HepG2 (cell line): ENCODE measurements around the gene MFAP1. TPM values are rescaled to one million over a fixed set of nuclear protein-coding genes. Genes with fewer than 3 reads are reported as not detected.

Experiments
- ATAC-seq: fragments of 200-7000 bp; cut with Tn5 transposase; 3 replicates; pipeline ENCODE4 v1.9.1; 2020; ENCODE audit warnings: mild to moderate bottlenecking, moderate library complexity
- BruUV-seq: library from RNA; stranded (reverse); fragments of 400-500 nt; replicated peaks from 2 replicates; lab custom pipeline; 2021; lab: Mats Ljungman, UMichigan
- CTCF ChIA-PET: fragments of 300-600 bp; formaldehyde crosslinking; extraction: SDS; loops from one replicate; lab custom pipeline; 2021; ENCODE audit warnings: low total read pairs, inconsistent platforms, low intra/inter-chr PET ratio; lab: Yijun Ruan, JAX
- POLR2A ChIA-PET: fragments of 350-600 bp; sonication (Branson Sonifier 250); formaldehyde crosslinking; loops from one replicate; lab custom pipeline; 2020; ENCODE audit warnings: antibody characterized with exemption, inconsistent platforms; lab: Yijun Ruan, JAX
- DNase-seq: peaks from one replicate; pipeline ENCODE4 v3.0.0-alpha.2; 2015; ENCODE audit warnings: low spot score
- FAIRE-seq: peaks from 3 replicates; lab custom pipeline; 2011; peaks lifted over from hg19 to GRCh38; lab: Jason Lieb, UNC
- H2AFZ ChIP-seq: one replicate; pipeline ENCODE4 v1.6.1; 2011; ENCODE audit warnings: low read length, inconsistent platforms
- H3K27ac ChIP-seq: fragments of 300-600 bp; 3 replicates; pipeline ENCODE4 v1.8.0; 2011; ENCODE audit warnings: mixed run types, mild to moderate bottlenecking, mixed read lengths, low read length, inconsistent platforms; ENCODE audit not compliant: insufficient read depth; ENCODE audit errors: extremely low read length
- H3K27me3 ChIP-seq, 2 experiments: fragments of 200-600 bp in 1 of 2; 2 replicates in 1 of 2; 3 replicates in 1 of 2; pipeline versions ENCODE4 v1.6.0 to v1.8.0; 2011; ENCODE audit warnings: low read length in 2 of 2, mild to moderate bottlenecking in 2 of 2, moderate library complexity in 2 of 2, inconsistent platforms in 1 of 2; ENCODE audit not compliant: insufficient read depth in 2 of 2, control insufficient read depth in 1 of 2
- H3K36me3 ChIP-seq, 2 experiments: fragments of 200-600 bp in 1 of 2; replicated peaks in 1 of 2; 2 replicates in 1 of 2; 3 replicates in 1 of 2; pipeline versions ENCODE4 v1.5.1 to v1.8.0; 2011; ENCODE audit warnings: low read length in 2 of 2, inconsistent platforms in 1 of 2; ENCODE audit not compliant: insufficient read depth in 2 of 2, control insufficient read depth in 1 of 2
- H3K4me1 ChIP-seq: 2 replicates; pipeline ENCODE4 v1.5.1; 2012; ENCODE audit warnings: low read length, inconsistent platforms; ENCODE audit not compliant: insufficient read depth
- H3K4me2 ChIP-seq: 2 replicates; pipeline ENCODE4 v1.6.0; 2011; ENCODE audit warnings: low read depth, low read length, inconsistent platforms
- H3K4me3 ChIP-seq, 3 experiments: fragments of 200-600 bp in 1 of 3; sonication (generic), shearing (Covaris generic) in 1 of 3; replicated peaks in 1 of 3; 2 replicates each; pipeline ENCODE4 v1.5.1; 2011 to 2016; ENCODE audit warnings: low read length in 3 of 3, inconsistent platforms in 2 of 3, low read depth in 2 of 3, mild to moderate bottlenecking in 2 of 3, control low read depth in 1 of 3, mixed read lengths in 1 of 3; ENCODE audit not compliant: insufficient read depth in 1 of 3
- H3K79me2 ChIP-seq: one replicate; pipeline ENCODE4 v1.6.1; 2011; ENCODE audit warnings: low read length, inconsistent platforms; ENCODE audit not compliant: insufficient read depth
- H3K9ac ChIP-seq: 2 replicates; pipeline ENCODE4 v1.6.0; 2011; ENCODE audit warnings: mild to moderate bottlenecking, low read depth, low read length, inconsistent platforms; ENCODE audit not compliant: insufficient read depth
- H3K9me3 ChIP-seq: 2 replicates; pipeline ENCODE4 v1.5.1; 2012; ENCODE audit warnings: mild to moderate bottlenecking, low read length
- H4K20me1 ChIP-seq: 2 replicates; pipeline ENCODE4 v1.6.0; 2011; ENCODE audit warnings: inconsistent platforms, mild to moderate bottlenecking, low read length, moderate library complexity; ENCODE audit not compliant: insufficient read depth
- BCL3 ChIP-seq: sonication (generic); formaldehyde crosslinking; IDR thresholded peaks from 2 replicates; pipeline ENCODE4 v1.5.1; 2020; ENCODE audit warnings: mild to moderate bottlenecking, missing genetic modification reagents, moderate library complexity
- DR1 ChIP-seq: sonication (generic); formaldehyde crosslinking; IDR thresholded peaks from 2 replicates; pipeline ENCODE4 v1.8.0; 2021; ENCODE audit warnings: mild to moderate bottlenecking, missing genetic modification reagents, inconsistent platforms
- ELF4 ChIP-seq: sonication (generic); formaldehyde crosslinking; IDR thresholded peaks from 2 replicates; pipeline ENCODE4 v1.5.0; 2020; ENCODE audit warnings: missing genetic modification reagents, mild to moderate bottlenecking, moderate library complexity, borderline replicate concordance
- JUND ChIP-seq: sonication (generic); formaldehyde crosslinking; IDR thresholded peaks from 2 replicates; pipeline ENCODE4 v1.8.0; 2022; ENCODE audit warnings: mild to moderate bottlenecking, missing genetic modification reagents
- KLF11 ChIP-seq: IDR thresholded peaks from 2 replicates; pipeline ENCODE4 v1.6.1; 2016; ENCODE audit warnings: missing compliant biosample characterization
- KLF13 ChIP-seq: sonication (generic); formaldehyde crosslinking; IDR thresholded peaks from 2 replicates; pipeline ENCODE4 v1.4.0; 2020; ENCODE audit warnings: mild to moderate bottlenecking, missing genetic modification reagents
- KLF6 ChIP-seq: IDR thresholded peaks from 2 replicates; pipeline ENCODE4 v1.8.0; 2016; ENCODE audit warnings: missing biosample characterization, missing genetic modification reagents
- NONO ChIP-seq, 2 experiments: fragments of 450-650 bp in 1 of 2; sonication (generic) in 1 of 2; formaldehyde crosslinking in 1 of 2; IDR thresholded peaks in 1 of 2; conservative IDR thresholded peaks in 1 of 2; 2 replicates each; pipeline versions ENCODE4 v1.6.1 to v1.8.0; 2017 to 2022; ENCODE audit warnings: mild to moderate bottlenecking in 1 of 2, missing genetic modification reagents in 1 of 2, moderate library complexity in 1 of 2
- SMARCE1 ChIP-seq: fragments of 450-650 bp; IDR thresholded peaks from 2 replicates; pipeline ENCODE4 v1.6.1; 2017; ENCODE audit warnings: borderline replicate concordance
- SOX13 ChIP-seq, 3 experiments: fragments of 450-650 bp in 1 of 3; sonication (generic) in 1 of 3; formaldehyde crosslinking in 1 of 3; IDR thresholded peaks in 2 of 3; conservative IDR thresholded peaks in 1 of 3; 2 replicates each; pipeline versions ENCODE4 v1.5.0 to v1.6.1; 2016 to 2020; ENCODE audit warnings: antibody characterized with exemption in 1 of 3, mild to moderate bottlenecking in 1 of 3, missing compliant biosample characterization in 1 of 3, missing genetic modification reagents in 1 of 3, moderate library complexity in 1 of 3
- SP2 ChIP-seq: sonication (generic); formaldehyde crosslinking; IDR thresholded peaks from 2 replicates; pipeline ENCODE4 v1.5.1; 2020; ENCODE audit warnings: mild to moderate bottlenecking, missing genetic modification reagents
- ZBTB26 ChIP-seq: IDR thresholded peaks from 2 replicates; pipeline ENCODE4 v1.6.1; 2016; ENCODE audit warnings: missing compliant biosample characterization, missing genetic modification reagents, borderline replicate concordance
- ZFP91 ChIP-seq: sonication (generic); formaldehyde crosslinking; IDR thresholded peaks from 2 replicates; pipeline ENCODE4 v1.9.0; 2022; ENCODE audit warnings: missing genetic modification reagents, mild to moderate bottlenecking, borderline replicate concordance
- ZNF124 ChIP-seq: sonication (generic); formaldehyde crosslinking; IDR thresholded peaks from 2 replicates; pipeline ENCODE4 v1.4.0; 2020; ENCODE audit warnings: missing genetic modification reagents
- ZNF205 ChIP-seq: IDR thresholded peaks from 2 replicates; pipeline ENCODE4 v1.6.1; 2018; ENCODE audit warnings: missing biosample characterization, missing genetic modification reagents
- ZNF382 ChIP-seq: sonication (generic); formaldehyde crosslinking; IDR thresholded peaks from 2 replicates; pipeline ENCODE4 v1.5.0; 2020; ENCODE audit warnings: missing genetic modification reagents, mild to moderate bottlenecking, borderline replicate concordance
- ZNF431 ChIP-seq: sonication (generic); formaldehyde crosslinking; IDR thresholded peaks from 2 replicates; pipeline ENCODE4 v1.9.0; 2022; ENCODE audit warnings: missing genetic modification reagents, low read depth, mild to moderate bottlenecking, borderline replicate concordance
- ZNF747 ChIP-seq: sonication (generic); formaldehyde crosslinking; IDR thresholded peaks from 2 replicates; pipeline ENCODE4 v1.8.1; 2023; ENCODE audit warnings: missing genetic modification reagents, mild to moderate bottlenecking, borderline replicate concordance
- ZNF761 ChIP-seq: sonication (generic); formaldehyde crosslinking; conservative IDR thresholded peaks from 2 replicates; pipeline ENCODE4 v1.4.0; 2020; ENCODE audit warnings: mild to moderate bottlenecking, missing genetic modification reagents
- ZNF788 ChIP-seq: sonication (generic); formaldehyde crosslinking; IDR thresholded peaks from 2 replicates; pipeline ENCODE4 v1.5.0; 2020; ENCODE audit warnings: mild to moderate bottlenecking, missing genetic modification reagents, borderline replicate concordance
- WGBS: methylation state at CpG from one replicate; pipeline ENCODE4 v1.1.6; 2017; ENCODE audit warnings: low lambda C conversion rate; 5-methylcytosine and 5-hydroxymethylcytosine counted together
- in situ Hi-C: cut with HindIII; loops from 2 replicates; pipeline ENCODE4 v1.10.0; 2017; ENCODE audit warnings: low pct_unique_long_range_greater_than_20kb; ENCODE audit not compliant: extremely low pct_ligation_motif_present
- intact Hi-C: fragments of 100-400 bp; cut with micrococcal nuclease; formaldehyde crosslinking; loops from one replicate; pipeline ENCODE4 v1.10.0; 2022; ENCODE audit not compliant: unreplicated experiment
- polyA plus RNA-seq, 8 experiments: library from polyadenylated mRNA; depleted of rRNA in 3 of 8; stranded (reverse) in 7 of 8; unstranded in 1 of 8; fragments of >200 nt; fragmentation: Illumina TruSeq in 4 of 8; extraction: Trizol in 4 of 8; gene quantifications; 2 replicates each; pipeline versions ENCODE4 v1.2.1 to v1.2.3, GENCODE V29; 2011 to 2016; ENCODE audit warnings: low read depth in 4 of 8, missing spikeins in 1 of 8, mixed read lengths in 1 of 8; ENCODE audit not compliant: insufficient read depth in 1 of 8
- total RNA-seq, 5 experiments: library from RNA; depleted of rRNA; stranded (reverse); fragments of >200 nt; fragmentation: Illumina TruSeq; extraction: Trizol; gene quantifications; 2 replicates each; pipeline ENCODE4 v1.2.3, GENCODE V29; 2016; ENCODE audit warnings: low read depth in 1 of 5

Gene MFAP1
- total and polyA plus RNA-seq, 2 of the 13 experiments (the other 11 are each of a cell fraction or from before 2014, with no cell fraction given): 11.8 to 39.5 TPM

DNA sequence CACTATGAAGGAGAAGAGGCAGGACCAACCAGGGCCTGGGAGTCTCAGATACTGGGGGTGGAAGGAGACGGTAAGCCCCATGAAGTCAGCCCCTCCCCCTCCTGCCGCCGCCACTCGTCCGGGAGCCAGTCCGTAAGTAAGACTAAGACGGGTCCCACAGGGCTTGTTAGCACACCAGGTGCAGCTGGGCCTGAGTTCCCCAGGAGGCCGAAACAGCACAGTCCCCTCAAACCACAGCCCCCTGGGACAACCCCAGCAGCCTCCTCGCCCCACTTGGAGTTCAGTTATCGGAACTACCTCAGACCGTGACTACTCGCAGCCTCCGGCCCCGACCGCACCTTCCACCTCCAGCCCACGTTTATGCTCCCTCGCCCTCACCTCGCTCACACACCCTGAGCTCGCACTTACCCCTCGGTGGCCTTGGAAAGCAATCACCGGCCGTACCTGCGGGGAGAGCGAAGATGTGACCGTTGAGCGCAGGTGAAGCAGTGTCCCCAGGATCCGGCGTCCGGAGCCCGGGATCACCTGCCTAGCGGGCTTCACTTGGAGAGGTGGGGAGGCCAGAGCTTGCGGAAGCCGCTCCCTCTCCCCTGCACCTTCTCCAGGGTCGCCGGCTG, 48.3 kb downstream of the MFAP1 start:
- in situ Hi-C loops: loop anchor here (10.0 kb wide), 1 partner anchor 261 kb away; the partner anchor contains the start of gene MAP1A
- no peak for DNase-seq
- Histone ChIP-seq H2AFZ (peak overlapping the region; percentile 44), H3K4me3 (peak overlapping the region; percentile 65 to 97 (median 78)), H3K4me1 (peaks cover 15% of the 10 kb centered on the region), H3K79me2 (no peaks in the 10 kb centered on the region), H3K27me3 (no peaks in the 10 kb centered on the region), H3K4me2 (peak overlapping the region; percentile 99), H3K27ac (peak overlapping the region; percentile 86), H3K9me3 (no peaks in the 10 kb centered on the region), H3K36me3 (peaks cover 4 to 24% of the 10 kb centered on the region in 2 experiments; a peak in 3 of 5 replicates), H4K20me1 (no peaks in the 10 kb centered on the region), H3K9ac (peak overlapping the region; percentile 75)
- peak; percentile 47 for ATAC-seq
- WGBS: under 1% methylated on average over 19 of the region's 35 CpGs
- POLR2A ChIA-PET: interaction anchor here (1.0 to 4.0 kb wide), 7 partner anchors 14 to 48 kb away, joined by 4 to 34 read pairs (median 8); partner anchors contain the start of genes HYPK, MFAP1, PDIA3 and SERINC4
- CTCF ChIA-PET: no interaction called here
- BruUV-seq: no TSS peak
- intact Hi-C loops: no loop called here
- no peak for FAIRE-seq
- TF ChIP-seq BCL3 (CRISPR knock-in tag) (peak; percentile 62; the same call in 1 of the 2 replicates), NONO (IDR thresholded peaks at IDR 0.05) (no peak), NONO (CRISPR knock-in tag; conservative IDR thresholded peaks at IDR 0.05) (peak; percentile 78), ZNF747 (peak; percentile 46; the same call in 1 of the 2 replicates), ZNF205 (CRISPR knock-in tag) (no peak), KLF13 (CRISPR knock-in tag) (no peak), ZFP91 (CRISPR knock-in tag) (peak; percentile 34; the same call in 1 of the 2 replicates), ZNF431 (CRISPR knock-in tag) (no peak), ELF4 (CRISPR knock-in tag) (peak; percentile 2; the same call in 1 of the 2 replicates), SOX13 (IDR thresholded peaks at IDR 0.05) (no peak), SOX13 (CRISPR knock-in tag; conservative IDR thresholded peaks at IDR 0.05 in 1 of 2, IDR thresholded peaks at IDR 0.05 in 1 of 2) (no peak), KLF6 (CRISPR knock-in tag) (0 out of 2 replicates have a peak, but pooled peaks have one; percentile 28), SMARCE1 (no peak), DR1 (CRISPR knock-in tag) (no peak), JUND (CRISPR knock-in tag) (no peak), ZNF124 (no peak), ZNF382 (CRISPR knock-in tag) (no peak), SP2 (no peak), ZNF761 (no peak), KLF11 (CRISPR knock-in tag) (no peak), ZNF788 (0 out of 2 replicates have a peak, but pooled peaks have one; percentile 24), ZBTB26 (CRISPR knock-in tag) (peak; percentile 50; the same call in 1 of the 2 replicates)
